Stimulated activated CD8-positive, alpha-beta memory T cell treated with anti-CD3 and anti-CD28 coated beads, Interleukin-2, amount 100 ng/mL, for 1 hour (primary cell): ENCODE measurements around the gene OTOF.

ENCODE experiments used
- DNase-seq, 2 donors: peaks; one replicate each; pipeline ENCODE4 v3.0.0-alpha.2; 2020; ENCODE audit warnings: low read depth in 2 of 2

Gene OTOF

DNA sequence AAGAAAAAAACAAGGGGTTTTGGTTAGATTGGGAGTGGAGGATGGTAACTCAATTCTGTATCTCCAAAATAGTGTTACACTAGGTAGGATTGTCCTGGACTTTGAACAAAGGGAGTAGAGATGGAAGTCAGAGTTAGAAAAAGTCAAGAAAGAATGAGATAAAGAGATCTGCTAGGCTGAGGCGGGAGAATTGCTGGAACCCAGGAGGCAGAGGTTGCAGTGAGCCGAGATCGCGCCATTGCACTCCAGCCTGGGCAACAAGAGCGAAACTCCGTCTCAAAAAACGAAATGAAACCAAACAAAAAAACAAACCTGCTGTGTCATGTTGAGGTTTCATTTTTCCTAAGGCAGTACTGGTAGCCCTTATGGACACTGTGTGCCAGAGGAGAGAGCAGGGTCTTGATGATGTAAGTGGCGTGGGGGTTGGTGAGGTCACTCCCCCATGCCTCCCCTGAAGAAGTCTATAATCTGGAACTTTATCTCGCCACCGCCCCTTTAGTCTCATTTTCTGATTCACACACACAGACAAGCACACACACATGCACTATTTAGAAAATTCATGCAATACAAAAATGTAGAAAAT, 65.7 kb downstream of the OTOF start:
- DNase-seq = no peak

DNA sequence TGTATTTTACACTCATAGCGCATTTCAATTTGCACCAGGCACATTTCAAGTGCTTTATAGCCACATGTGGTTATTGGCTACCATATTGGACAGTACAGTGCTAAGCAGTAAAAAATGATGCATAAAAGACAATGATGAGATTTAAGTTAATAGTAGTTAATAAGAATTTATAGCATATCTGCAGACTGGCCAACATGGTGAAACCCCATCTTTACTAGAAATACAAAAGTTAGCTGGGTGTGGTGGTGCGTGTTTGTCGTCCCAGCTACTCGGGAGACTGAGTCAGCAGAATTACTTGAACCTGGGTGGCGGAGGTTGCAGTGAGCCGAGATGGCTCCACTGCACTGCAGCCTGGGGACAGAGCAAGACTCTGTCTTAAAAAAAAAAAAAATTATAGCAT, 66.5 kb downstream of the OTOF start:
- DNase-seq = no peak

DNA sequence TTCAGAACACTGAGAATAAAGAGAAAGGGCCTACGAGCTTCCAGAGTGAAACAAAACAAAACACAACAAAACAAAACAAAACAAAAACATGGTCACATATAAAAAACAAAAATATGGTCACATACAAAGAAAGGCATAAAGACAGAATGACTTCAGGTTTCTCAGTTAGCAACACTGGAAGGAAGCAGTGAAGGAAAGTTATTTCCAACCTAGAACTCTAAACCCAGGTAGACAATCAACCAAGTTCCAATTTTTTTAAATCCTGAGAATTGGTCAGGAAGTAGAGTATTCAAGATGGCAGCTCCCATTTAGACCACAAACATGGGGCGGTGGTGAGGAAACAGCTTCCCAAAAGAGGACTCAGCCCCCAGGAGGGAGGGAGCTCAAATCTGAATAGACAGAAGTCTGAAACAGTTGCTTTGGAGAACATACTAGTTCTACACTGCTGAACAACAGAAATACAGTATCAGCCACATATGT, 67.1 kb downstream of the OTOF start:
- DNase-seq = no peak

DNA sequence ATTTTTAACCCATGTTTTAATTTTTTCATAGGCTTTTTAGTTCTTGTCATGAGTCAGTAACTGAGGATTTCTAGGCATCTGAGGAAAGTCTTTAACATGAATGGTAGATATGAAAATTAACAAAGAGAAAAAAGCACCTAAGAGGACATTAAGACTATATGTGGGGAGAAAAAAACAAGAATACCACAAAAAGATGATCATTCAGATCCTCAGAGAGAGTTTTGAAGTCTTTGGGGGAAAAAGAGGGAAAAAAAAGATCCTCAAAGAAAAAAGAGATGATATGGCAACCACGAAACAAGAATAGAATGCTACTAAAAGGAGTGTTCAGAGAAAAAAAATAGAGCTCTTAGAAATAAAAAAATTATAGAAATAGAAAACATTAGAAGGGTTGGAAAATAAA, 68.1 kb downstream of the OTOF start:
- DNase-seq = no peak

DNA sequence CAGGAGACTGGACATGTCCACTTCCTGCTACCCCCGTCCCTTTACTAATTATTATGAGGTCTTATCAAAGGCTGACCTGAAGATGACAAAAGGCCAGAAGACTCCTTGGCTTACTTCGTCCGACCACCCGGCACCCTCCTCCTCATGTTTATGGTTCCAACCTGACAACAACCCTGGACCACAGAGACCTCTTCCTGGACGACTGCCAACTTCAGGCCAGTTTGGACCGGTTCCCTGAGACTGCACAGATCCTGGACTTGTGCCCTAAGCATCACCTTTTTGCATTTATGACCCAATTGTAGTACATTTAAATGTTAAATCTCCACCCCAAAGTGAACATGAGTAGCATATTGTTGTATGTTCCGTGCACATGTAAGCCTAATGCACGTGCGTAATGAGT, 70.4 kb downstream of the OTOF start:
- DNase-seq = no peak
